ENCODE data around the gene INTS6. TPM values are rescaled to one million over a fixed set of nuclear protein-coding genes. Genes with fewer than 3 reads are reported as not detected.

The INTS6 gene
- total RNA-seq, 6 experiments from 2014 or later: 21.7 to 40.8 (median 32.7) TPM

- Histone ChIP-seq H3K36me3 (peaks cover 0 to 3% (median 0%) of the 10 kb centered on the region in 4 donors), H3K27ac (no peak overlapping the region), H3K9me3 (no peaks in the 10 kb centered on the region), H3K4me3 (no peak overlapping the region), H3K27me3 (no peaks in the 10 kb centered on the region), H3K4me1 (peaks cover 0 to 4% (median 0%) of the 10 kb centered on the region in 4 donors)
- intact Hi-C loops (cut with DNase I): no loop called here
- TF ChIP-seq CTCF (IDR thresholded peaks at IDR 0.05): no peak
- TF ChIP-seq POLR2A (IDR thresholded peaks at IDR 0.05): no peak
- 83% methylated on average over 5 of the region's 5 CpGs for WGBS (ENCODE audit: insufficient coverage, low coverage, low lambda C conversion rate, missing lambda C conversion rate)
- ATAC-seq (no peak), DNase-seq (no peak)
These were observed 94.8 kb downstream of the INTS6 start for GRCh38 chr13:51357928-51358595.

- no peak overlapping the region for H3K27ac ChIP-seq
- 31% methylated on average over 2 of the region's 2 CpGs for WGBS (ENCODE audit: insufficient coverage, low coverage, low lambda C conversion rate, missing lambda C conversion rate)
- no peak overlapping the region for H3K4me3 ChIP-seq
- intact Hi-C loops (cut with DNase I): no loop called here
- DNase-seq (no peak), ATAC-seq (peak in 1 of 4 donors; percentile 33)
- H3K9me3 ChIP-seq: no peaks in the 10 kb centered on the region
- H3K36me3 ChIP-seq: no peaks in the 10 kb centered on the region
- TF ChIP-seq CTCF (IDR thresholded peaks at IDR 0.05): no peak
- no peak for TF ChIP-seq POLR2A (IDR thresholded peaks at IDR 0.05)
- no peaks in the 10 kb centered on the region for H3K27me3 ChIP-seq
- H3K4me1 ChIP-seq: no peaks in the 10 kb centered on the region
These were observed 97.6 kb downstream of the INTS6 start for GRCh38 chr13:51355217-51355616.

- H3K36me3 ChIP-seq: no peaks in the 10 kb centered on the region
- H3K9me3 ChIP-seq: no peaks in the 10 kb centered on the region
- intact Hi-C loops (cut with DNase I): no loop called here
- DNase-seq (no peak), ATAC-seq (no peak)
- no peak for TF ChIP-seq POLR2A (IDR thresholded peaks at IDR 0.05)
- TF ChIP-seq CTCF (IDR thresholded peaks at IDR 0.05): no peak
- no peak overlapping the region for H3K4me3 ChIP-seq
- H3K27me3 ChIP-seq: no peaks in the 10 kb centered on the region
- no peaks in the 10 kb centered on the region for H3K4me1 ChIP-seq
- no peak overlapping the region for H3K27ac ChIP-seq
These were observed 103.8 kb downstream of the INTS6 start for GRCh38 chr13:51349016-51349415.

GRCh38 chr13:51348069-51348967 is 104.5 kb downstream of the INTS6 start:
- Histone ChIP-seq H3K36me3 (no peaks in the 10 kb centered on the region), H3K4me3 (no peak overlapping the region), H3K4me1 (no peaks in the 10 kb centered on the region), H3K9me3 (no peaks in the 10 kb centered on the region), H3K27me3 (no peaks in the 10 kb centered on the region), H3K27ac (no peak overlapping the region)
- peak in 2 of 4 donors; percentile 16 to 30 for ATAC-seq
- DNase-seq: no peak
- no peak for TF ChIP-seq CTCF (IDR thresholded peaks at IDR 0.05)
- TF ChIP-seq POLR2A (IDR thresholded peaks at IDR 0.05): no peak
- WGBS (ENCODE audit: insufficient coverage, low coverage, low lambda C conversion rate, missing lambda C conversion rate): 48% methylated on average over 4 of the region's 10 CpGs
- intact Hi-C loops (cut with DNase I): no loop called here

All from right lobe of liver (tissue), 6 donors.